GM08714 (cell line): ENCODE data around the gene PPIL1.
"Not testable (repeated sequence)": the region's sequence is repeated elsewhere in the genome, so short reads cannot be mapped to it uniquely, and the experiment has no call there.

ENCODE experiments used
- H3K4me3 ChIP-seq: fragments of 200-500 bp; sonication (Bioruptor generic); 2 replicates; pipeline ENCODE4 v1.5.1; 2014; ENCODE audit warnings: mild to moderate bottlenecking, low read length, inconsistent platforms
- ZNF274 ChIP-seq: IDR thresholded peaks from 2 replicates; pipeline ENCODE4 v1.6.1; 2012; ENCODE audit warnings: mild to moderate bottlenecking, low read depth, low read length

PPIL1 gene

GRCh38 chr6:36813526-36813925 lies 61.1 kb downstream of the PPIL1 start:
- TF ChIP-seq ZNF274: no peak
- H3K4me3 ChIP-seq: no peak overlapping the region

DNA sequence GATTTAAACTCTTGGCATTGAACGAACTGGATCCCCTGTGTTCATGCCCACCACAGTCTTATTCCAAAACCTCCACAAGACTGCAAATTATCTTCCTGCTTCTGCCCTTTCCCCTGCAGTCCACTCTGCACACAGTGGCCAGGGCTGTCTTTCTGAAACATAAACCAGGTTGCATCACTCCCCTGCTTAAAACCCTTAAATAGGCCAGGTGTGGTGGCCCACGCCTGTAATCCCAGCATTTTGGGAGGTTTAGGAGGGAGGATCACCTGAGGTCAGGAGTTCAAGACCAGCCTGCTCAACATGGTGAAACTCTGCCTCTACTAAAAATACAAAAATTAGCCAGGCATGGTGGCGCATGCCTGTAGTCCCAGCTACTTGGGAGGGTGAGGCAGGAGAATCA lies 61.6 kb downstream of the PPIL1 start:
- not testable (repeated sequence) for H3K4me3 ChIP-seq

DNA sequence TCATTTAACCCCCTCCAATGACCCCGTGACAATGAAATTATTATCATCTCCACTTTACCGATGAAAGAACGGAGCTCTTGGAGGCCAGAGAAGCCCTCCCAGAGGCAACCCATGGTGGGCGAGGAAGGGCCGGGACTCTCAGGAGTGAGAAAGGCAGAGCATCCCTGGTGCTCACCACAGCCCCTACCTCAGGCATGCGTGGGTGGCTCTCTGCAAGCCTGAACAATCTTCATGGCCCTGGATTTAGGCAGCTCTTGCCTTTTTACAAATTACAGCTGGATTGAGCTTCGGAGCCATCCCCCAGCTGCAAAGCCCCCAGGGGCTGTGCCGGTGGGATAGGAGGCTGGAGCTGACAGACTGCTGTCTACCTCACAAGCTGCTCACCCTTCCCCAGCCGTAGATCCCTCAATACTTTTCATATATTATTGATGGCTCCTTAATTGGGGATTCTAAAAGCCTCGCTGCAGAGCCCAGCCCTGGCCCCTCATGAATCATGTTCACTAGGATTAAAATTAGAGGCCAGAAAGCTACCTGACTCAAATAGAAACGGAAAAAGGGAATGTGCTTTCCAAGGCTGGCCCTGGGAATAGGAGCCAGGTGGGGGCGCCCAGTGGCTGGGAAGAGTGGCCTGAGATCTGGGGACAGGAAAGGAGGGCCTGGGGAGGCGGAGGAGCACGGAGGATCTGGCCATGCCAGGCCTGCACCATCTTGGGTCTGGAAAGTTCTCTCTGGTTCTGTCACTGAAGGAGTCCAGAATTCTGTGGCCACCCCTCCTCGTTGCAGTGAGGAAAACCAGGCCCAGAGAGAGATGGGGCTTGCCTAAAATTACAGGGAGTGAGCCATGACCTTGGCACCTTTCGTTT lies 64.4 kb downstream of the PPIL1 start:
- TF ChIP-seq ZNF274: no peak
- H3K4me3 ChIP-seq: no peak overlapping the region

DNA sequence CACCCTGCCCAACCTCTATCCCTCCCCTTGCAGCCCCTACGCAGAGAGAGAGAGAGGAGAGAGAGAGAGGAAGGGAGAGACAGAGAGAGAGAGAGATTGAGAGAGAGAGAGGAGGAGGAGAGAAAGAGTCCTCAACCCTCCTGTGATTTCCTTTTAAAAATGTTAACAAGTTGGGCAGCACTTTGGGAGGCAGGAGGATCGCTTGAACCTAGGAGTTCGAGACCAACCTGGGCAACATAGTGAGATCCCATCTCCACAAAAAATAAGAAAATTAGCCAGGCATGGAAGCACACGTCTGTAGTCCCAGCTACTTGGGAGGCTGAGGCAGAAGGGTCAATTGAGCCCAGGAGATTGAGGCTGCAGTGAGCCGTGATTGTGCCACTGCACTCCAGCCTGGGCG lies 65.4 kb downstream of the PPIL1 start:
- no peak for TF ChIP-seq ZNF274
- no peak overlapping the region for H3K4me3 ChIP-seq

GRCh38 chr6:36808634-36809033 lies 66.0 kb downstream of the PPIL1 start:
- H3K4me3 ChIP-seq: no peak overlapping the region
- TF ChIP-seq ZNF274: no peak

DNA sequence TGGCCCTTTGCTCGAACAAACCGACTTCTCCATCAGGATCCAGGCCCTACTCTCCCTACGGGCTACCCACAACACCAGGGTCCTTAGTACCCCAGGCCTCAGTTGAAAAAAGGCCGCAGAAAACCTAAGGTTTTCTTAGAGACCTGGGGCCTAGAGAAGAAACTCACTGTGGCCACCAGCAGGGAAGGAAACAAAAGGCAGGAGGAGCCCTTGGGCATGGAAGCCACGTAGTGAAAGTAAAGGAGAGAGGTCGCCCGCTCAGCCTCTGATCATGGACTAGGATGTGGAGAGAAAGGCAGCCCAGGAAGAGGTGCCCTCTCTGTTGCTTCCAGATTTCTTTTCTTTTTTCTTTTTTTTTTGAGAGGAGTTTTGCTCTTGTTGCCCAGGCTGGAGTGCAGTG lies 66.9 kb downstream of the PPIL1 start:
- TF ChIP-seq ZNF274: no peak
- no peak overlapping the region for H3K4me3 ChIP-seq

GRCh38 chr6:36807143-36807542 lies 67.5 kb downstream of the PPIL1 start:
- no peak for TF ChIP-seq ZNF274
- no peak overlapping the region for H3K4me3 ChIP-seq

DNA sequence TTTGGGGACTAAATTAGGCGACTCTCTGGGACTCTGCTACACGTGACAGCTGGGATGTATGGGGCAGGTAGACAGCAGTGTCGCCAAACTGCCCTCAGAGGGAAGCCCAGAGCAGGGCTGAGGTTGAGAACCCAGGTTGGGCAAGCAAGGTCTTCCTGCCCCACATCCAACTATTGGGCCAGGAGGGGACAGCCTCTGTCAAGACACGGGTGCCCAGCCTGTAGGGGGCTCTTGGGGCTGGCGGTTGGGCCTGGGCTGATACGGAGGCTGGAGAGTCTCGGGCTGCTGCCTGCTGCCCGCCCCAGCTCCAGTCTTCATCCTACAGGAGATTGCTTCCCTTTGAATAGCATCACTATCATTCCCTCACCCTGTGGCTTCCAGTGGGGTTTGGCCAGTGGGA lies 68.7 kb downstream of the PPIL1 start:
- no peak for TF ChIP-seq ZNF274
- no peak overlapping the region for H3K4me3 ChIP-seq

GRCh38 chr6:36805096-36805797 lies 69.4 kb downstream of the PPIL1 start:
- no peak for TF ChIP-seq ZNF274
- no peak overlapping the region for H3K4me3 ChIP-seq
